B cell (primary cell): ENCODE data around the gene NPFFR2. TPM values are rescaled to one million over a fixed set of nuclear protein-coding genes. Genes with fewer than 3 reads are reported as not detected.

Source experiments
- ATAC-seq: fragments of 200-7000 bp; cut with Tn5 transposase; one replicate; pipeline ENCODE4 v1.10.0; 2021; ENCODE audit warnings: low read depth, mild to moderate bottlenecking, moderate number of reproducible peaks, moderate library complexity
- CTCF ChIA-PET: fragments of 350-600 bp; sonication (Branson Sonifier 250); formaldehyde crosslinking; loops from one replicate; lab custom pipeline; 2021; ENCODE audit warnings: antibody characterized with exemption, inconsistent platforms; lab: Charles Lee
- POLR2A ChIA-PET: fragments of 350-600 bp; sonication (Branson Sonifier 250); formaldehyde crosslinking; loops from one replicate; lab custom pipeline; 2021; ENCODE audit warnings: antibody characterized with exemption; lab: Charles Lee
- DNase-seq: peaks from one replicate; pipeline ENCODE4 v3.0.0; 2013
- H2AFZ ChIP-seq: 2 replicates; pipeline ENCODE4 v1.6.1; 2012; ENCODE audit warnings: mild to moderate bottlenecking, low read depth, low read length; ENCODE audit not compliant: insufficient read depth, poor library complexity, severe bottlenecking
- H3K27ac ChIP-seq, 2 donors: 1 replicate in 1 of 2; 2 replicates in 1 of 2; pipeline ENCODE4 v1.5.1; 2012 to 2013; ENCODE audit warnings: low read length in 2 of 2, mild to moderate bottlenecking in 2 of 2, moderate library complexity in 1 of 2
- H3K27me3 ChIP-seq, 4 experiments: fragments of 200-600 bp in 1 of 4; sonication (generic) in 1 of 4; replicated peaks in 1 of 4; 1 replicate in 2 of 4; 2 replicates in 2 of 4; pipeline versions ENCODE4 v1.6.1 to v1.7.0; 2013 to 2016; ENCODE audit warnings: low read length in 3 of 4, mild to moderate bottlenecking in 2 of 4, mixed read lengths in 1 of 4, moderate library complexity in 1 of 4; ENCODE audit not compliant: insufficient read depth in 4 of 4, control insufficient read depth in 3 of 4; ENCODE audit errors: control extremely low read depth in 1 of 4
- H3K36me3 ChIP-seq, 2 experiments: replicated peaks in 1 of 2; 1 replicate in 1 of 2; 2 replicates in 1 of 2; pipeline versions ENCODE4 v1.6.1 to v1.7.1; 2013; ENCODE audit warnings: low read length in 1 of 2; ENCODE audit not compliant: insufficient read depth in 2 of 2, control insufficient read depth in 1 of 2; ENCODE audit errors: control extremely low read depth in 1 of 2, extremely low read depth in 1 of 2
- H3K4me1 ChIP-seq, 2 donors: fragments of 200-600 bp in 1 of 2; sonication (generic) in 1 of 2; 1 replicate in 1 of 2; 2 replicates in 1 of 2; pipeline versions ENCODE4 v1.5.1 to v1.6.1; 2013 to 2017; ENCODE audit warnings: low read length in 2 of 2; ENCODE audit not compliant: control insufficient read depth in 2 of 2, insufficient read depth in 2 of 2
- H3K4me2 ChIP-seq: replicated peaks from 2 replicates; pipeline ENCODE3; 2012; ENCODE audit warnings: mild to moderate bottlenecking, low read depth, low read length; ENCODE audit not compliant: poor library complexity, severe bottlenecking
- H3K4me3 ChIP-seq, 5 experiments: fragments of 200-600 bp in 1 of 5; sonication (generic) in 1 of 5; 1 replicate in 3 of 5; 2 replicates in 2 of 5; pipeline versions ENCODE4 v1.5.1 to v1.7.0; 2011 to 2016; ENCODE audit warnings: low read length in 4 of 5, mild to moderate bottlenecking in 4 of 5, low read depth in 2 of 5, control low read depth in 1 of 5, moderate library complexity in 1 of 5; ENCODE audit not compliant: insufficient read depth in 1 of 5; ENCODE audit errors: control extremely low read depth in 1 of 5, extremely low read depth in 1 of 5
- H3K79me2 ChIP-seq: fragments of 200-600 bp; sonication (generic); one replicate; pipeline ENCODE4 v1.6.0; 2016; ENCODE audit warnings: low read length; ENCODE audit not compliant: control insufficient read depth, insufficient read depth
- H3K9ac ChIP-seq: fragments of 200-600 bp; sonication (generic); 2 replicates; pipeline ENCODE4 v1.6.1; 2017; ENCODE audit warnings: mild to moderate bottlenecking, low read length, moderate library complexity
- H3K9me3 ChIP-seq, 3 donors: one replicate each; pipeline versions ENCODE4 v1.6.1 to v1.7.1; 2013; ENCODE audit warnings: low read length in 2 of 3; ENCODE audit not compliant: control insufficient read depth in 2 of 3, insufficient read depth in 1 of 3; ENCODE audit errors: control extremely low read depth in 1 of 3
- H4K20me1 ChIP-seq: 2 replicates; pipeline ENCODE4 v1.6.0; 2012; ENCODE audit warnings: mild to moderate bottlenecking, low read length; ENCODE audit not compliant: insufficient read depth, control insufficient read depth, poor library complexity, severe bottlenecking
- H3K27ac Mint-ChIP-seq: one replicate; pipeline ENCODE4 v1.8.0; 2021; ENCODE audit warnings: mixed read lengths
- H3K27me3 Mint-ChIP-seq: one replicate; pipeline ENCODE4 v1.8.0; 2021; ENCODE audit warnings: mixed read lengths
- H3K4me1 Mint-ChIP-seq: one replicate; pipeline ENCODE4 v1.8.0; 2021; ENCODE audit warnings: mixed read lengths
- H3K4me3 Mint-ChIP-seq: one replicate; pipeline ENCODE4 v1.8.0; 2021; ENCODE audit warnings: mixed read lengths
- H3K9me3 Mint-ChIP-seq: one replicate; pipeline ENCODE4 v1.8.0; 2022; ENCODE audit warnings: mixed read lengths; ENCODE audit not compliant: insufficient read depth
- EZH2 ChIP-seq: IDR thresholded peaks from 2 replicates; pipeline ENCODE4 v1.6.1; 2012; ENCODE audit warnings: borderline replicate concordance, low read depth, mild to moderate bottlenecking, moderate library complexity, low read length; ENCODE audit not compliant: insufficient read depth, poor library complexity, severe bottlenecking
- WGBS: methylation state at CpG from one replicate; pipeline ENCODE4 v1.1.5; 2013; ENCODE audit warnings: missing lambda C conversion rate; ENCODE audit not compliant: insufficient coverage; 5-methylcytosine and 5-hydroxymethylcytosine counted together
- intact Hi-C: fragments of 100-400 bp; cut with micrococcal nuclease; formaldehyde crosslinking; loops from one replicate; pipeline ENCODE4 v1.10.0; 2022
- polyA minus RNA-seq: library from RNA; depleted of rRNA, polyadenylated mRNA; stranded (reverse); fragments of >200 nt; gene quantifications from 2 replicates; pipeline ENCODE4 v1.2.3, GENCODE V29; 2012
- polyA plus RNA-seq: library from polyadenylated mRNA; depleted of rRNA; stranded (reverse); fragments of >200 nt; gene quantifications from 2 replicates; pipeline ENCODE4 v1.2.3, GENCODE V29; 2012
- total RNA-seq, 2 donors: library from RNA; stranded (reverse); fragments of 120-200 nt in 1 of 2; gene quantifications; 1 replicate in 1 of 2; 2 replicates in 1 of 2; pipeline versions ENCODE4 v1.2.3 to v1.2.4, GENCODE V29; 2013 to 2022
- TF ChIP-seq, protein P1 (sequence below): fragments of 200-600 bp; IDR thresholded peaks from one replicate; pipeline ENCODE4 v1.8.0; 2022; ENCODE audit warnings: antibody characterized with exemption, mild to moderate bottlenecking

NPFFR2 gene
- total RNA-seq (not detected in 2 replicates), polyA plus RNA-seq (not detected in 2 replicates), polyA minus RNA-seq (not detected in 2 replicates)
- not detected for total RNA-seq (2013)

- Mint-ChIP-seq H3K4me1 (no peaks in the 10 kb centered on the region), H3K4me3 (no peak within 1 kb of the TSS), H3K9me3 (no peaks in the 10 kb centered on the region), H3K27ac (no peak within 1 kb of the TSS), H3K27me3 (peaks cover 6% of the 10 kb centered on the region)
- POLR2A ChIA-PET = no interaction called here
- Histone ChIP-seq H3K9ac (no peak within 1 kb of the TSS), H3K4me1 (no peaks in the 10 kb centered on the region), H3K9me3 (peaks cover 0 to 7% (median 0%) of the 10 kb centered on the region in 3 donors), H2AFZ (no peak within 1 kb of the TSS), H3K36me3 (no peaks in the 10 kb centered on the region), H3K27ac (no peak within 1 kb of the TSS), H3K79me2 (no peaks in the 10 kb centered on the region), H3K4me3 (no peak within 1 kb of the TSS), H4K20me1 (no peaks in the 10 kb centered on the region), H3K27me3 (peaks cover 0 to 13% (median 2%) of the 10 kb centered on the region in 4 experiments), H3K4me2 (no peak within 1 kb of the TSS)
- intact Hi-C loops = no loop called here
- 27% methylated on average over 34 of the region's 36 CpGs for WGBS
- CTCF ChIA-PET = no interaction called here
- no peak for TF ChIP-seq EZH2
- TF ChIP-seq, protein P1, sequence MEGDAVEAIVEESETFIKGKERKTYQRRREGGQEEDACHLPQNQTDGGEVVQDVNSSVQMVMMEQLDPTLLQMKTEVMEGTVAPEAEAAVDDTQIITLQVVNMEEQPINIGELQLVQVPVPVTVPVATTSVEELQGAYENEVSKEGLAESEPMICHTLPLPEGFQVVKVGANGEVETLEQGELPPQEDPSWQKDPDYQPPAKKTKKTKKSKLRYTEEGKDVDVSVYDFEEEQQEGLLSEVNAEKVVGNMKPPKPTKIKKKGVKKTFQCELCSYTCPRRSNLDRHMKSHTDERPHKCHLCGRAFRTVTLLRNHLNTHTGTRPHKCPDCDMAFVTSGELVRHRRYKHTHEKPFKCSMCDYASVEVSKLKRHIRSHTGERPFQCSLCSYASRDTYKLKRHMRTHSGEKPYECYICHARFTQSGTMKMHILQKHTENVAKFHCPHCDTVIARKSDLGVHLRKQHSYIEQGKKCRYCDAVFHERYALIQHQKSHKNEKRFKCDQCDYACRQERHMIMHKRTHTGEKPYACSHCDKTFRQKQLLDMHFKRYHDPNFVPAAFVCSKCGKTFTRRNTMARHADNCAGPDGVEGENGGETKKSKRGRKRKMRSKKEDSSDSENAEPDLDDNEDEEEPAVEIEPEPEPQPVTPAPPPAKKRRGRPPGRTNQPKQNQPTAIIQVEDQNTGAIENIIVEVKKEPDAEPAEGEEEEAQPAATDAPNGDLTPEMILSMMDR = no peak
- ATAC-seq (no peak), DNase-seq (no peak)
Observed at GRCh38 chr4:72031868-72032608, at the start of gene NPFFR2. Gene NPFFR2 (plus strand): TSS chr4:72032000. CDS start chr4:72128592, 96,592 bp downstream.

GRCh38 chr4:71992571-71993312, 39.1 kb upstream of the NPFFR2 start:
- ATAC-seq (no peak), DNase-seq (no peak)
- Histone ChIP-seq H4K20me1 (no peaks in the 10 kb centered on the region), H3K36me3 (no peaks in the 10 kb centered on the region), H3K4me2 (no peak overlapping the region), H3K4me3 (no peak overlapping the region), H3K79me2 (no peaks in the 10 kb centered on the region), H3K4me1 (no peaks in the 10 kb centered on the region), H3K27ac (no peak overlapping the region), H3K9me3 (peaks cover 0 to 7% (median 4%) of the 10 kb centered on the region in 3 donors), H3K27me3 (no peaks in the 10 kb centered on the region), H3K9ac (no peak overlapping the region), H2AFZ (no peak overlapping the region)
- POLR2A ChIA-PET = no interaction called here
- Mint-ChIP-seq H3K4me3 (no peak overlapping the region), H3K27me3 (no peaks in the 10 kb centered on the region), H3K4me1 (no peaks in the 10 kb centered on the region), H3K27ac (no peak overlapping the region), H3K9me3 (peaks cover 2% of the 10 kb centered on the region)
- TF ChIP-seq EZH2 = no peak
- TF ChIP-seq, protein P1 = no peak
- intact Hi-C loops = no loop called here
- WGBS = 38% methylated on average over 1 of the region's 2 CpGs
- CTCF ChIA-PET = no interaction called here
